Fibroblast of gingiva (primary cell): ENCODE results near the gene POLR1E.

Experiments used
- DNase-seq: peaks from one replicate; pipeline ENCODE4 v3.0.0-alpha.2; 2011; ENCODE audit warnings: low read depth

The POLR1E gene, protein sequence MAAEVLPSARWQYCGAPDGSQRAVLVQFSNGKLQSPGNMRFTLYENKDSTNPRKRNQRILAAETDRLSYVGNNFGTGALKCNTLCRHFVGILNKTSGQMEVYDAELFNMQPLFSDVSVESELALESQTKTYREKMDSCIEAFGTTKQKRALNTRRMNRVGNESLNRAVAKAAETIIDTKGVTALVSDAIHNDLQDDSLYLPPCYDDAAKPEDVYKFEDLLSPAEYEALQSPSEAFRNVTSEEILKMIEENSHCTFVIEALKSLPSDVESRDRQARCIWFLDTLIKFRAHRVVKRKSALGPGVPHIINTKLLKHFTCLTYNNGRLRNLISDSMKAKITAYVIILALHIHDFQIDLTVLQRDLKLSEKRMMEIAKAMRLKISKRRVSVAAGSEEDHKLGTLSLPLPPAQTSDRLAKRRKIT

GRCh38 chr9:37485389-37486255, at the start of gene POLR1E:
TSS of gene POLR1E (plus strand) at chr9:37485948. CDS start at chr9:37486048, 100 bp downstream.
- peak; percentile 82 for DNase-seq

DNA sequence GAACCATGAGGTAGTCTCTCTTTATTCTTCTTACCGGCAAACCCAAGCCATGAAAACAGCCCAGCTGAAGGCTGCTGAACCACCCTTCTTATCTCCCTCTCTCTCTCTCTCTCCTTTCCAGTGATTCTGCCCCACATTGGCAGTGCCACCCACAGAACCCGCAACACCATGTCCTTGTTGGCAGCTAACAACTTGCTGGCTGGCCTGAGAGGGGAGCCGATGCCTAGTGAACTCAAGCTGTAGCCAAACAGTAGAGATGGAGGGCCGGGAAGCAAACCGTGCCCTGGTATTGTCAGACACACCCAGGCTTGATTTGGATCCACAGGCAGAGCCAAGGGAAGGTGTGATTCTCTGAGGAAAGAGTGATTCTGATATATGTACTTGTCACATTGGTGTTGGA, 49.2 kb upstream of the POLR1E start:
- no peak for DNase-seq

- DNase-seq, result no peak
Observed at GRCh38 chr9:37437010-37437409, 48.7 kb upstream of the POLR1E start.

DNA sequence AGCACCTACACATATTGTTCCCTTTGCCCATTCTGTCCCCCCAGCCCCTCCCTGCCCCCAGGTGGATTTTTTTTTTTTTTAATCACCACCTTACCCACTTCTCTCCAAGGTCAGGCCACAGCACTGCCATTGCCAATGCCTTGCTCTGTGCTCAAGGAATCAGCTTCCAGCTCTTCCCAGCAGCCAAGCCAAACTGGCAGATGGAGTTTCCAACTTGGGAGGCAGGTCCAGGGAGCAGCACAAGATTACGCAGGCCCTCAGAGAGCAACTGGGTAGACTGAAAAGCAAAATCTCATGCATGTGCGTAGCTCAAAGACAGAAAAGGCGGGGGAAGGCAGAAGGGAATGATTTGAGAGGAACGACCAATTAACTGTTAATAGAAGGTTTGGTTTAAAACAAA, 48.1 kb upstream of the POLR1E start:
- no peak for DNase-seq

DNA sequence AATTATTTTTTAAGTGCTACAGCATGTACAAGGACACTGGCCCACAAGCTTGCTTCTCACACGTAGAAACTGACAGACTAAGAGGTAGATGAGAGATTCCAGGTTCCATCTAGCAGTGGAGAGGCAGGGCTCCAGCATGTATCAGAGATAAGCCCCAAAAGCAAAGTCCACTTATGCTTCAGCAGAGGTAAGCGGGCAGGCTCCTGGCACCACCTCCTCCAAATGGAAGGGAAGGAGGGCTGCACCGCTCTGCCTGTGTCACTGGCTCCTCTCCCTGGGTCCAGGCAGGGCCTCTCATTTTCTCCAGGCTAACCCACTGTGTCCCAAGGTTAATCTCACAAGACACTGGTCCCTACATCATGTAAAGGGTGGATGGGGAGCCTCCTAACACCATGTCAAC, 47.4 kb upstream of the POLR1E start:
- DNase-seq, result no peak

- no peak for DNase-seq
Observed at GRCh38 chr9:37441776-37442370, 43.9 kb upstream of the POLR1E start.

DNA sequence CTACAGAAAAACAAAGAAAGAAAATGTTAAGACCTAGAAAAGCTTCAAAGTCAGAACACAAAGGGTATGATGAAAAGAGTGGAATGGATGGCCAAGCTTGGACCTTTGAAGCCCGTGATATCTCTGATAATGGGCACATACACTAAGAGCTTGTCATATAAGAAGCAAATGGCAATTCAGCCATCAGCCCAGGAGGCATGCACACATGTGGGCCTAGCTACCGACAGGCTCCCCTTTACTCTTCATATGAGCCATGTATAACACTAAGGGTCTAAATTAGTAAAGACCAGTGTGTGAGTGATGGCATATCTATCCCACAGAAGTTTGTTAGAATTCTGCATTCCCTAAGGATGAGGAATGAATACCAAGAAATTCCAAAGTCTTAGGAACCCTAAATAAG, 43.2 kb upstream of the POLR1E start:
- no peak for DNase-seq

GRCh38 chr9:37443566-37443965, 42.2 kb upstream of the POLR1E start:
- DNase-seq, result no peak

- no peak for DNase-seq
Observed at GRCh38 chr9:37444890-37445289, 40.9 kb upstream of the POLR1E start.

GRCh38 chr9:37445832-37446231, 39.9 kb upstream of the POLR1E start:
- no peak for DNase-seq

GRCh38 chr9:37446401-37446800, 39.3 kb upstream of the POLR1E start:
- no peak for DNase-seq

DNA sequence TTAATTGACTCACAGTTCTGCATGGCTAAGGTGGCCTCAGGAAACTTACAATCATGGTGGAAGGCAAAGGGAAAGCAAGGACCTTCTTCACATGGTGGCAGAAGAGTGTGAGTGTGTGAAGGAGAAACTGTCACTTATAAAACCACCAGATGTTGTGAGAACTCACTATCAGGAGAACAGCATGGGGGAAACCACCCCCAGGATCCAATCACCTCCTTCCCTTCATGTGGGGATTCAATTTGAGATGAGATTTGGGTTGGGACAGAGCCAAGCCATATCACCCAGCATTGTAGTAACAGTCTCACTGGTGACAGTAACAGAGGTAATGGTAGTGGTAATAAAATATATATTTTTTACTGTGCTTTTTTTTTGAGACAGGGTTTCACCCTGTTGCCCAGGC, 38.6 kb upstream of the POLR1E start:
- DNase-seq, result no peak

- no peak for DNase-seq
Observed at GRCh38 chr9:37449862-37450632, 35.7 kb upstream of the POLR1E start.

- no peak for DNase-seq
Observed at GRCh38 chr9:37451628-37452027, 34.1 kb upstream of the POLR1E start.

DNA sequence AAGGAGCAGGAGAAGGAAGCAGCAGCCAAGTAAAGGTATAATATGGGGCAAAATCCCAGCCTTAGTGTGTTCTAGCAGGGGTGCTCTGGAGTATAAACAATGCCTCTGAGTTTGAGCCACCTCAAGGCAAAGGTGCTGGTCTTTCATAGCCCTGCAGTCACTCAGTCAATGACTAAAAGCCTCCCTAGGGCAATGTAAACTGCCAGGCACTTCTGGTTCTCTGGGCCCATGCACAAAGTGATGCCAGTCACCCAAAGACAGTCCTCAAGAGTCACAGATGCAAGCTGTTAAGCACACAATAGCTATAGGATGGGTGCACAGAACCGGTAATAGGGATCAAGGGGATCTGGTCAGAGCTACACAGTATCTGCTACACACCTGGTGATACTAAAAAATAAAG, 33.1 kb upstream of the POLR1E start:
- no peak for DNase-seq

DNA sequence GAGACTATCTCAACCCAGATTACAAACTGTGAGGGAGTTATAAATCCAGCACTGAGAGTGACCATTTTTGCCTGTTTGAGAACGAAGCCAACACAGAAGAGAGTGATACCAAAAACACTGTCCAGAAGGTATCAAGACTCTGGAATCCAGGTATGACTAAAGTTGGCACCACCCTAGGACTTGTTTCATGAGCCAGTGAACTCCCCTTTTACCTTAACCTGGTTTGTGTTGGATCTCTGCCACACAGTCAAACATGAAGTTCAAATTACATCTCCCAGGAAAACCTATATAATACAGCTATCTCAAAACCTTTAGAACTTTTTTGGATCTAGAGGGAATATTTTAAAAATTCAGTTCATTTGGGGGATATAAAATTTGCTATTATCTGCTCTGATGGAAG, 31.9 kb upstream of the POLR1E start:
- no peak for DNase-seq

DNA sequence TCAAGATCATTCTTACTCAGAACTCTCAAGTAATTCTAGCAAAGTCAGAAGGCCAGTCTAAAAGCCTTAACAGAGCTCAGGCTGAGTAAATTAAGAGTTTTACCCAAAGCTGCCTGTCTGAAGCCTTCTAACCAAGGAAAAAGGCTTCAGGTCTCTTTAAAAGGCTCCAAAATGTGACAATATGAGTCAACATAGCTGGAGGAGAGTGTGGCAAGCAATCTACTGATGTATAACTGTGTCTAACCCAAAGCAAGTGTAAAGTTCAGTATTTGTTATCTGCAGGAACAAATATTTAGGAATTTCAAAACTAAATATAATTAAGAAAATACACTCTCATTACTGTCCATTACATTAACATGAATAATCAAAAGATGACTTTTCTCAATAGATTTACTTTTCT, 31.5 kb upstream of the POLR1E start:
- DNase-seq, result no peak

DNA sequence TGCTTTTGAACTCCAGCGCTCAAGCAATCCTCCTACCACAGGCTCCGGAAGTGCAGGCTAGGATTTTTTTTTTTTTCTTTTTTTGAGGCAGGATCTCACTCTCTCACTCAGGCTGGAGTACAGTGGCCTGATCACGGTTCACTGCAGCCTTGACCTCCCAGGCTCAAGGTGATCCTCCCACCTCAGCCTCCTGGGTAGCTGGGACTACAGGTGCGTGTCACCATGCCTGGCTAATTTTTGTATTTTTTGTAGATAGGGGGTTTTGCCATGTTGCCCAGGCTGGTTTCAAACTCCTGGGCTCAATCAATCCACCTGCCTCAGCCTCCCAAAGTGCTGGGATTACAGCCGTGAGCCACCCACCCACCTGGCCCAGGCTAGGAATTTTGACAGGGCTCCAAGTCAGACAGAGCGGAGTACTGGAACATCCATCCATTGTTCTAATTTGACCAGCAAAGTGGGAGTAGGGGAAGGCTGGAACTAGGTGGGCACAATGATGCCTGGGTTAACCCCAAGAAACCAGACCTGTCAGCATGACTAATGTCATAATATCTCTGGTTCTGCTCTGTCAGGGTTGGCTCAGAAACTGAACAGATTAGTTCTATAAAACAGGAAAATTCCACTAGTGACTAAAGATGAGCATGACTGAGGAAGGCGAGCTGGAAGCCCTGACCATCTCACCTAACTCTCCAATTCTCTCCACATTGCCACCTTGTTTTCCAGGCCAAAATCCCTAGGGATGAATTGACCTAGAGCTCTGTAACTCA, 29.7 kb upstream of the POLR1E start:
- no peak for DNase-seq

GRCh38 chr9:37456817-37457216, 28.9 kb upstream of the POLR1E start:
- no peak for DNase-seq

DNA sequence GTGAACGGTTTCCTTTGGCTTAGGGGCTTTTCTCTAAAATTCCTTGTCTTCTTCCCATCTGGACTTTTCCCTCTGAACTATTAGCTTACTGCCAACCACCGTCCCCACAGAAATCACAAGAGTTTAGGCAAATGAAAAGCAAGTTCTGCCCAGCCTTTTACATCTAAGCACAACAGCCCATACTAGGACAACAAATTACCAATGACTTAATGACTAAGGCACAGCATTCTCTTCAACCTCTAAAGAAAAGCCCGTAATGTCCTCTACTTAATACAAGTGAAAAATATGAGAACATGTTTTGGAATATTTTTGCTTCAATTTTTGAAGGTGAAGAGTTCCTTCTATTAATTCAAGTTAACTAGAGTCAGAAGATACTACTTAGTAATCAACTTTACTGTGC, 21.7 kb upstream of the POLR1E start:
- DNase-seq, result no peak
